ENCODE results near the gene THRAP3. TPM values are rescaled to one million over a fixed set of nuclear protein-coding genes. Genes with fewer than 3 reads are reported as not detected.

The THRAP3 gene
- total RNA-seq, 1 donor from 2014 or later = 121 TPM

DNA sequence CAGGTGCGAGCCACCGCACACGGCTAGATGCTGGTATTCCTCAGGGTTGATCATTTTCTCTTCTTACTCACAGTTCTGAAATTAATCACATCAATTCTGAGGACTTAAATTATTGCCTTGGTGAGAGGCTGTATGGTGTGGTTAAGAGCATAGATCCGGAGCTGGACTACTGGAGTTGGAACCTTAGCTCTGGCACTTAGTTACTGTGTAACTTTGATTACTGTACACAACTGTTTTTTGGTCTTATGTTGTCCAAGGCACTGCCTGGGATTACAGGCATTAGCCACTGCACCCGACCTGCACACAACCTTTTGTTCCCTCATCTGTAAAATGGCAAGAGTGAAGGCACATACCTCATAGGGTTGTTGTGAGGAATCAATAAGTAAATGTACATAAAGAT is 25.6 kb upstream of the THRAP3 start:
- H3K27me3 Mint-ChIP-seq (ENCODE audit: low read depth) = no peaks in the 10 kb centered on the region

GRCh38 chr1:36199934-36200741 is 24.1 kb upstream of the THRAP3 start:
- no peaks in the 10 kb centered on the region for H3K27me3 Mint-ChIP-seq (ENCODE audit: low read depth)
- H3K27ac Mint-ChIP-seq = no peak overlapping the region
- H3K4me3 Mint-ChIP-seq = no peak overlapping the region
- H3K4me1 Mint-ChIP-seq = peaks cover 11% of the 10 kb centered on the region
- H3K36me3 Mint-ChIP-seq = no peaks in the 10 kb centered on the region
- no peaks in the 10 kb centered on the region for H3K9me3 Mint-ChIP-seq
- TF ChIP-seq CTCF (IDR thresholded peaks at IDR 0.05; ENCODE audit: unreplicated experiment) = no peak
- no peak for DNase-seq (ENCODE audit: low spot score in 2 of 2, unreplicated experiment in 2 of 2)

More for the DNA sequence above, 25.6 kb upstream of the THRAP3 start:
- no peaks in the 10 kb centered on the region for H3K36me3 Mint-ChIP-seq
- no peaks in the 10 kb centered on the region for H3K9me3 Mint-ChIP-seq
- no peak overlapping the region for H3K27ac Mint-ChIP-seq
- DNase-seq (ENCODE audit: low spot score in 2 of 2, unreplicated experiment in 2 of 2) = no peak
- no peak overlapping the region for H3K4me3 Mint-ChIP-seq
- no peak for TF ChIP-seq CTCF (IDR thresholded peaks at IDR 0.05; ENCODE audit: unreplicated experiment)
- H3K4me1 Mint-ChIP-seq = peaks cover 3% of the 10 kb centered on the region

DNA sequence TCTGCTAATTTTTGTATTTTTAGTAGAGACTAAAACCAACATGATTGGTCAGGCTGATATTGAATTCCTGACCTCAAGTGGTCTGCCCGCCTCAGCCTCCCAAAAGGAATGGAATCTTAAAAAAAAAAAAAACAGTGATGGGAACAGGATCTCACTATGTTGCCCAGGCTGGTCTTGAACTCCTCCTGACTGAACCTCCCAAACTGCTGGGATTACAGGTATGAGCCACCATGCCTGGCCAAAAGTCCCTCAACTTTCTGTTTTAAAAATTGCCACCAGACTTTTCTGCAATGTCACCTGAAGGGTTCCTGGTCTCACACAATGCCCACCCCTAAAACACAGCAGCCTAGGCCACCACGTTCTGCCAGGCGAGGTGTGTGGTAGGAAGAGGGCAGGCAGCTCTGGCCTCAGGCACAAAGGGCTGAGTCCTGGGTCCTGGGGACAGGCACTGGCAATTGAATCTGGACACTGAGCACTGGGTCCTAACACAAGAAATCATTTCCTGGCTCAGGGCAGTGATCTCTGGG is 21.2 kb upstream of the THRAP3 start:
- TF ChIP-seq CTCF (IDR thresholded peaks at IDR 0.05; ENCODE audit: unreplicated experiment) = no peak
- no peak for DNase-seq (ENCODE audit: low spot score in 2 of 2, unreplicated experiment in 2 of 2)
- no peaks in the 10 kb centered on the region for H3K9me3 Mint-ChIP-seq
- H3K4me1 Mint-ChIP-seq = peaks cover 11% of the 10 kb centered on the region
- H3K27me3 Mint-ChIP-seq (ENCODE audit: low read depth) = no peaks in the 10 kb centered on the region
- no peak overlapping the region for H3K27ac Mint-ChIP-seq
- no peak overlapping the region for H3K4me3 Mint-ChIP-seq
- H3K36me3 Mint-ChIP-seq = no peaks in the 10 kb centered on the region

- DNase-seq (ENCODE audit: low spot score in 2 of 2, unreplicated experiment in 2 of 2) = no peak
Observed at GRCh38 chr1:36203554-36204346, 20.5 kb upstream of the THRAP3 start.

More at GRCh38 chr1:36203554-36204346, 20.5 kb upstream of the THRAP3 start:
- no peaks in the 10 kb centered on the region for H3K36me3 Mint-ChIP-seq
- H3K4me3 Mint-ChIP-seq = no peak overlapping the region
- peaks cover 11% of the 10 kb centered on the region for H3K4me1 Mint-ChIP-seq
- H3K27me3 Mint-ChIP-seq (ENCODE audit: low read depth) = no peaks in the 10 kb centered on the region
- no peak for TF ChIP-seq CTCF (IDR thresholded peaks at IDR 0.05; ENCODE audit: unreplicated experiment)
- H3K9me3 Mint-ChIP-seq = no peaks in the 10 kb centered on the region
- H3K27ac Mint-ChIP-seq = peak overlapping the region; percentile 53

Data from mesothelial cell of epicardium (in vitro differentiated cells).